ENCODE measurements around the gene BRPF1. TPM values are rescaled to one million over a fixed set of nuclear protein-coding genes. Genes with fewer than 3 reads are reported as not detected.

Gene BRPF1
- total RNA-seq, 1 donor from 2014 or later = 21.3 TPM

DNA sequence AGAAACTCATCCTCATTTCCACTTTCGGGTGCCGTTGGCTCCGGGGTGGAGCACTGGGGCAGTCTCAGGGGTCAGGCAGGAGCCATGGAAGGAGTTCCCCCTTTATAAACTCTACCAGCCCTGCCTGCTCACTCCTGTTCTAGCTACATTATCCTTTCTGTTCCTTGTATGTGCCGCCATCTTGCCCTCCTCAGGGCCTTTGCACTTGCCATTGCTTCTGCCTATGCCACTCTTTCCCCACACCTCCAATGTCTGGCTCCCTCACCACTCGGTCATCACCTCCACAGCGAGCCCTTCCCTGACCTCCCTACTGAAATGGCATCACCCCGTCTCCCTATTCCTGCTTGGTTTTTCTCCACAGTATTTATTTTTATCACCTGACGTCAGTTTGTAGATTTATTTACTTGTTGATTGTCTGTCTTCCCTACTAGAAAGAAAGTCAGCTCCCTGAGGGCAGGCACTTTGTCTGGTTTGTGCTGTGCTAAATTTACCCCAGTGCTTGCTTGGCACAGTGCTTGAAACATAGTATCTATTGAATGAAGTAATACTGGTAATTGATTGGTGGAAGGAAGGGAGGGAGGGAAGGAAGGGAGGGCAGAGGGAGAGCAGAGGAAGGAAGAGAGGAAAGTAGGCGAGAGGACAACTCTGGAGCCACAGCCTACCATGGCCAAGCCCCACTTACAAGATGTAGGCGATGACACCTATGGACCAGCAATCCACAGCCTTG lies 29.4 kb downstream of the BRPF1 start:
- H3K27me3 ChIP-seq (ENCODE audit: control insufficient read depth, insufficient read depth, low read length) = no peaks in the 10 kb centered on the region
- TF ChIP-seq CTCF (IDR thresholded peaks at IDR 0.05; ENCODE audit: insufficient read depth, low read length, poor library complexity, severe bottlenecking) = no peak
- no peaks in the 10 kb centered on the region for H3K36me3 ChIP-seq (ENCODE audit: control insufficient read depth, insufficient read depth, low read length)
- no peak overlapping the region for H3K4me3 ChIP-seq (ENCODE audit: low read depth, low read length)
- DNase-seq (ENCODE audit: low read depth) = no peak

DNA sequence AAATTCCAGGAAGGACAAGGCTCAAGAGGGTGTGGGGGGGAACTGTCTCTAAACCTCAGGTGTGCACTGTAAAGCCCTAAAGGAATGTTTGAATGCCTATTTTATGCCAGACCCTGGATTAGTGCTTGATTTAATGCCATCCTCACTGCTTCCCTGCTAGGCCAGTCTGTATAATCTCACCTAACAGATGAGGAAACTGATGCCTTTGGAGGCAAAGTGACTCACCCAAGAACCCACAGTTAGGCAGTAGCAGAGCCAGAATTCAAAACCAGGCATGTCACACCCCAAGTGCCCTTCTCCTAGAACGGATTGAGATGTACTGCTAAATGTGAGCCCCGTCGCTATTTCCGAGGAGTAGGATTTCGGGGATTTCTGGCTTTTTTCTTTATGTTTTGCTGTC lies 30.4 kb downstream of the BRPF1 start:
- Histone ChIP-seq H3K4me3 (ENCODE audit: low read depth, low read length) (no peak overlapping the region), H3K36me3 (ENCODE audit: control insufficient read depth, insufficient read depth, low read length) (no peaks in the 10 kb centered on the region), H3K27me3 (ENCODE audit: control insufficient read depth, insufficient read depth, low read length) (no peaks in the 10 kb centered on the region)
- DNase-seq (ENCODE audit: low read depth) = no peak
- TF ChIP-seq CTCF (IDR thresholded peaks at IDR 0.05; ENCODE audit: insufficient read depth, low read length, poor library complexity, severe bottlenecking) = no peak

DNA sequence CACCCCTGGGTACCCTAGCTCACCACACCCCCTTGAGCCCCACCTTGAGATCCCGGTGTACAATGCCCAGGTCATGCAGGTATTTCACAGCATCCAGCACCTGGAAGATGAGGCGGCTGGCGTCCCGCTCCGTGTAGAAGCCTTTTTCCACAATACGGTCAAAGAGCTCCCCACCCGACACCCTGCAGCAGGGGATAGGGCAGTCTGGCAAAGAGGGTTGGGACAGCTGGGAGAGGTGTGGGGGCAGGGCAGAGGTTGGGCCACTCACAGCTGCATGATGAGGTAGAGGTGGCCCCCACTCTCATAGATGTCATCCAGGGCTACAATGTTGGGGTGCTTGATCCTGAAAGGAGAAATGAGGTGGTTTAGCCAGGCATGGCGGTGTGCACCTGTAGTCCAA lies 31.3 kb downstream of the BRPF1 start:
- Histone ChIP-seq H3K36me3 (ENCODE audit: control insufficient read depth, insufficient read depth, low read length) (no peaks in the 10 kb centered on the region), H3K27me3 (ENCODE audit: control insufficient read depth, insufficient read depth, low read length) (no peaks in the 10 kb centered on the region), H3K4me3 (ENCODE audit: low read depth, low read length) (no peak overlapping the region)
- TF ChIP-seq CTCF (IDR thresholded peaks at IDR 0.05; ENCODE audit: insufficient read depth, low read length, poor library complexity, severe bottlenecking) = no peak
- no peak for DNase-seq (ENCODE audit: low read depth)

DNA sequence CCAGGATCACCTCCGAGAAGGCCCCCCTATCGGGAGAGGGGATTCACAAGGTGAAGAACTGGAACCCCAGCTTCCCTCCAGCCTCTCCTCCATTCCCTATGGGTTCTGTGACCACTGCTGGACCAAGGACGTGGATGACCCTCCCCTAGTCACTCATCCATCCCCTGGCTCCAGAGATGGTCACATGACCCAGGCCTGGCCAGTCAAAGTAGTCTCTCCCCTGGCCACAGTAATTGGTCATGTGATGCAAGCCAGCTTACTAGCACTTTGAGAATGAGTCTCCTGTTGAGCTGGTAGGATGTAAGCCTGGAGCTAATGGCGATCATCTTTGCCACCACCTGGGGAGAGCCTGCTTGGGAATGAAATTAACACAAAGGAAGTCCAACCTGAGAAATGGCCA lies 34.3 kb downstream of the BRPF1 start:
- Histone ChIP-seq H3K4me3 (ENCODE audit: low read depth, low read length) (no peak overlapping the region), H3K27me3 (ENCODE audit: control insufficient read depth, insufficient read depth, low read length) (no peaks in the 10 kb centered on the region), H3K36me3 (ENCODE audit: control insufficient read depth, insufficient read depth, low read length) (no peaks in the 10 kb centered on the region)
- DNase-seq (ENCODE audit: low read depth) = no peak
- TF ChIP-seq CTCF (IDR thresholded peaks at IDR 0.05; ENCODE audit: insufficient read depth, low read length, poor library complexity, severe bottlenecking) = no peak

DNA sequence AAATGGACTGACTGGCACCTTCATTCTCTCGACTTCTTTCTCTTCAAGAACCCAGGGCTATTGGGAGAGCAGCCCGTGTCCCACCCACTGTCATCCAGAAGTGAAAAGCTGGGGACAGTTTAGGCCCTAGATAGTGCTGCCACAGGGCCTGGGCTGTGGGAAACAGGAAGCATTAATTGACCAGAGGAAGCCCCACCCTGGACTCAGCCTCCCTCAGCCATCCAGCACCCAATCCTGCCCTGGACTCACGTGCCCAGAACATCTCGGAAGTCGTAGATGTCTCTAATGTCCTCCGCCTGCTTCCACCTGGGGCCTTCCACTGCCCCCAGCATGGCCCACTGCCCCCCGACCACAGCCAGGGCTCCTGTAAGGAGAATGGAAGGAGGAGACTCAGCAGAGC lies 35.9 kb downstream of the BRPF1 start:
- DNase-seq (ENCODE audit: low read depth) = no peak
- Histone ChIP-seq H3K4me3 (ENCODE audit: low read depth, low read length) (no peak overlapping the region), H3K36me3 (ENCODE audit: control insufficient read depth, insufficient read depth, low read length) (no peaks in the 10 kb centered on the region), H3K27me3 (ENCODE audit: control insufficient read depth, insufficient read depth, low read length) (no peaks in the 10 kb centered on the region)
- no peak for TF ChIP-seq CTCF (IDR thresholded peaks at IDR 0.05; ENCODE audit: insufficient read depth, low read length, poor library complexity, severe bottlenecking)
